K562 (cell line): ENCODE data around the gene RFT1. TPM values are rescaled to one million over a fixed set of nuclear protein-coding genes. Genes with fewer than 3 reads are reported as not detected.

ENCODE experiments used
- PRPF4 ChIP-seq: fragments of 200-400 bp; formaldehyde crosslinking; IDR thresholded peaks from one replicate; pipeline ENCODE4 v1.6.1; 2017; ENCODE audit warnings: low read length, low read depth, mild to moderate bottlenecking; ENCODE audit not compliant: insufficient read depth, poor library complexity, severe bottlenecking
- SRSF9 ChIP-seq: fragments of 200-400 bp; formaldehyde crosslinking; IDR thresholded peaks from 2 replicates; pipeline ENCODE4 v1.6.1; 2017; ENCODE audit warnings: low read depth, low read length, borderline replicate concordance
- ZFP30 ChIP-seq: fragments of 250-450 bp; sonication (Bioruptor Pico); IDR thresholded peaks from 2 replicates; pipeline ENCODE4 v1.8.0; 2022; ENCODE audit warnings: moderate library complexity, mild to moderate bottlenecking, inconsistent platforms, borderline replicate concordance
- ZNF609 ChIP-seq: sonication (generic); formaldehyde crosslinking; IDR thresholded peaks from 2 replicates; pipeline ENCODE4 v1.8.1; 2023; ENCODE audit warnings: missing genetic modification reagents, mild to moderate bottlenecking, borderline replicate concordance
- polyA plus RNA-seq, 8 experiments: library from polyadenylated mRNA; depleted of rRNA in 4 of 8; stranded (reverse) in 5 of 8; unstranded in 3 of 8; fragments of >200 nt; fragmentation: Nextera tagmentation in 2 of 8; fragmentation: Illumina TruSeq in 1 of 8; extraction: Ambion mirVana in 2 of 8; extraction: Trizol in 1 of 8; gene quantifications; 2 replicates each; pipeline versions ENCODE4 v1.2.1 to v1.2.3, GENCODE V29; 2011 to 2014; ENCODE audit warnings: inconsistent platforms in 1 of 8, missing spikeins in 1 of 8
- total RNA-seq, 7 experiments: library from RNA; depleted of rRNA in 6 of 7; stranded (reverse); fragments of >200 nt in 6 of 7; fragmentation: Illumina TruSeq in 2 of 7; extraction: Trizol in 2 of 7; gene quantifications; 2 replicates each; pipeline versions ENCODE4 v1.2.1 to v1.2.3, GENCODE V29; 2011 to 2021; ENCODE audit warnings: low replicate concordance in 1 of 7
- TF ChIP-seq, protein P1 (sequence below): sonication (generic); formaldehyde crosslinking; IDR thresholded peaks from 2 replicates; pipeline ENCODE4 v1.8.0; 2022; ENCODE audit warnings: mild to moderate bottlenecking, low read depth, missing genetic modification reagents

RFT1 gene
- total and polyA plus RNA-seq, 9 of the 15 experiments (the other 6 are each of a cell fraction or from before 2014, with no cell fraction given): 4.4 to 23.8 (median 8.9) TPM

GRCh38 chr3:53062905-53063304, 67.3 kb downstream of the RFT1 start (continued):
- TF ChIP-seq, protein P1, sequence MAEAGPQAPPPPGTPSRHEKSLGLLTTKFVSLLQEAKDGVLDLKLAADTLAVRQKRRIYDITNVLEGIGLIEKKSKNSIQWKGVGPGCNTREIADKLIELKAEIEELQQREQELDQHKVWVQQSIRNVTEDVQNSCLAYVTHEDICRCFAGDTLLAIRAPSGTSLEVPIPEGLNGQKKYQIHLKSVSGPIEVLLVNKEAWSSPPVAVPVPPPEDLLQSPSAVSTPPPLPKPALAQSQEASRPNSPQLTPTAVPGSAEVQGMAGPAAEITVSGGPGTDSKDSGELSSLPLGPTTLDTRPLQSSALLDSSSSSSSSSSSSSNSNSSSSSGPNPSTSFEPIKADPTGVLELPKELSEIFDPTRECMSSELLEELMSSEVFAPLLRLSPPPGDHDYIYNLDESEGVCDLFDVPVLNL (CRISPR knock-in tag): no peak
- TF ChIP-seq SRSF9 (no peak), PRPF4 (no peak), ZNF609 (CRISPR knock-in tag) (no peak), ZFP30 (CRISPR knock-in tag) (no peak)
